AG04449 (cell line): Measurements from ENCODE around the gene BCAM.
A peak's percentile ranks its signal among the peaks of the same experiment; 100 is the strongest.

Experiments
- CTCF ChIA-PET: fragments of 350-600 bp; formaldehyde crosslinking; extraction: SDS; loops from one replicate; lab custom pipeline; 2021; ENCODE audit warnings: antibody characterized with exemption; lab: Yijun Ruan, JAX
- POLR2A ChIA-PET: fragments of 400-600, 350-600 bp; formaldehyde crosslinking; extraction: SDS; loops from one replicate; lab custom pipeline; 2020; ENCODE audit warnings: antibody characterized with exemption, inconsistent platforms; lab: Yijun Ruan, JAX
- DNase-seq: peaks from one replicate; pipeline ENCODE4 v3.0.0-alpha.2; 2010; ENCODE audit warnings: low read depth, low spot score
- H3K4me3 ChIP-seq: 2 replicates; pipeline ENCODE4 v1.5.1; 2011; ENCODE audit warnings: low read depth, mild to moderate bottlenecking, control low read depth, low read length
- CTCF ChIP-seq: IDR thresholded peaks from one replicate; pipeline ENCODE4 v1.5.1; 2011; ENCODE audit warnings: mild to moderate bottlenecking, moderate library complexity, low read length, control low read depth, inconsistent platforms; ENCODE audit not compliant: insufficient read depth; ENCODE audit errors: missing control alignments

The BCAM gene

GRCh38 chr19:44799627-44800346 is 9.1 kb upstream of the BCAM start:
- no peak overlapping the region for H3K4me3 ChIP-seq
- TF ChIP-seq CTCF, result no peak
- DNase-seq, result no peak
- ChIA-PET POLR2A (no interaction called here), CTCF (interaction anchor here (1.0 to 9.3 kb wide), 8 partner anchors 6 to 228 kb away, joined by 3 to 85 read pairs (median 10); partner anchors contain the start of gene BCAM)

DNA sequence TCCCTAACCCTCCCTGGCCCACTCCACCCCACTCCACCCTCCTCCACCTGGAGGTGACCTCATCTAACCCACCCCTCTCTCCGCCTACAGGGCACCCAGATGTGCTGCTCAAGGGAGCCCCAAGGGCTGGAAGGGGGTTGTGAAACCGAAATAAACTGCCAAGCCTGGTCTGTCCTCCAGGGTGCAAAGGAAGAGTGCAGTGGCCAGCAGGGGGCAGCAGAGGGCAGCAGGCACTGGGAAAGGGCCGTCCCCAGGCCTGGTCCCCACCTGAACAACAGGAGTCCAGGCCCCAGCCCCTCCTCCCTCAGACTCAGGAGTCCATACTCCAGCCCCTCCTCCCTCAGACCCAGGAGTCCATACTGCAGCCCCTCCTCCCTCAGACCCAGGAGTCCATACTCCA is 8.4 kb upstream of the BCAM start:
- POLR2A ChIA-PET, result no interaction called here
- CTCF ChIA-PET, result interaction anchor here (2.9 to 9.3 kb wide), 2 partner anchors 5 to 17 kb away, joined by 19 to 85 read pairs; partner anchors contain the start of gene BCAM

DNA sequence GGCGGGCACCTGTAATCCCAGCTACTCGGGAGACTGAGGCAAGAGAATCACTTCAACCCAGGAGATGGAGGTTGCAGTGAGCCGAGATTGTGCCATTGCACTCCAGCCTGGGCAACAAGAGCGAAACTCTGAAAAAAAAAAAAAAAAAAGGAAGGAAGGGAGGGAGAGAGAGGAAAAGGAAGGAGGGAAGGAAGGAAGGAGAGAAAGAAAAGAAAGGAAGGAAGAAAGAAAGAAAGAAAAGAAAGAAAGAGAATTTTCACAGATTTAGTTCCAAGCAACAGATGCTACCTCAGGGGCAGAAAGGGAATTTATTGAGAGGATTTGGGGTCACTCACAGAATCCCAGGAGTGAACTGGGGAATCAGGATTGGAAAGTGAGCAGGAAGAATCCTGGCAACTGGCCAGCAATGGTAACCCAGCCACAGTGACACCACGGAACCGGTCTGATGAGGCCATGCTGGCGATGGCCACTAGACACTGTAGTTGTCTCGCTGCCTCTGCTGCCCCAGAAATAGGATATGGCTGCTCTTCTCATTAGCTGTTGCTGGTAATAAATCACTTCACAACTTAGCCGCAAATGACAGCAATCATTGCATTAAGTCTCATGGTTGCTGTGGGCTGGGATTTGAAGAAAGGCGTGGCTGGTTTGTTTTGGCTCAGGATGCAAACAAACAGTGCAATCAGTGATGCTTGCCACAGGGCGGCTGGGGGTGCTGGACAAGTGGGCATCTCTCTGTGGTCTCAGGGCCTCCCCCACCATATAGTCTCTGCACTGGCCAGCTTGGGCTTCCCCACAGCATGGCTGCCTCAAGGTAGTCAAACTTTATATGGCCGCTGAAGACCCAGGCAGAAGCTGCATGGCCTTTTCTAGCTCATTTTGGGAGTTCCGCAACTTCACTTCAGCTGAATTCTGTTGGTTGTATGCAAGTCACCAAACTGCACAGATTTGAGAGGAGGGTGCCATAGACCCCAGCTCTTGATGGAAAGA is 5.2 kb upstream of the BCAM start:
- H3K4me3 ChIP-seq, result no peak overlapping the region
- ChIA-PET CTCF (interaction anchor here (0.6 to 8.0 kb wide), 9 partner anchors 8 to 115 kb away, joined by 3 to 85 read pairs (median 8); partner anchors contain the start of gene NECTIN2), POLR2A (no interaction called here)
- DNase-seq, result no peak
- no peak for TF ChIP-seq CTCF

More for the DNA sequence above, 8.4 kb upstream of the BCAM start:
- no peak overlapping the region for H3K4me3 ChIP-seq
- no peak for DNase-seq
- peak; percentile 100 for TF ChIP-seq CTCF

DNA sequence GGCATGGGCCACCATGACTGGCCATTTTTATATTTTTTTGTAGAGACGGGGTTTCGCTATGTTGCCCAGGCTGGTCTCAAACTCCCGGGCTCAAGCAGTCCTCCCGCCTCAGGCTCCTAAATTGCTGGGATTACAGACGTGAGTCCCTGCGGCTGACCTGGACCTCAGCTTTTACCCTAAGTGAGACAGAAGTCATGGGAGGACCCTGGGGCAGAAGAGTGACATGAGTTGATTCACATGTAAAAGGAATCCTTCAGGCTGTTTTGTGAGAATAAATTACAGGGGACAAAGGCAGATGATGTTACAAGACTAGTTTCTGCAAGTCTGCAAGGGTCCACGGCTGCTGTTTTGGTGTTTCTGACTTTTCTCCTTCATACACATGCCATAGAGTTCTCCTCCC is 2.6 kb upstream of the BCAM start:
- POLR2A ChIA-PET, result no interaction called here

DNA sequence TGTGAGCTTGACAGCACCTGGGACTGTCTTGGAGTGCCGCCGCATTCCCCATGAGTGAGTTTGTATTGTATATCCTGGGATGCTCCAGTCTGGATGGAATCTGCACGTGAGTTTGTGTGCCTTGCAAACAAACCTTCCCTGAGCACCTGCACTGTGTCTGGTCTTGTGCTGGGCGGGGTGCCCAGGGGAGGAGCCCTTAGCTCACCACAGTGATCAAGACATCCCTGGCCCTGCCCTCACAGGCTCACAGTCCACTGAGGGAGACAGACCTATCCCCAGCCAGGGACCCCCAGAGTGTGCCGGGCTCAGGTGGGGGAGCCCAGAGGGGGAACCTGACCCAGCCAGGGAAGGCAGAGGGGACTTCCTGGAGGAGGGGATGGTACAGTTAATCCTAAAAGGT is 1.7 kb upstream of the BCAM start:
- CTCF ChIA-PET, result interaction anchor here (0.8 to 8.0 kb wide), 12 partner anchors 11 to 236 kb away, joined by 3 to 85 read pairs (median 10); partner anchors contain the start of gene NECTIN2
- no peak for TF ChIP-seq CTCF

More for the DNA sequence above, 2.6 kb upstream of the BCAM start:
- TF ChIP-seq CTCF, result no peak
- no peak overlapping the region for H3K4me3 ChIP-seq
- DNase-seq, result no peak
- CTCF ChIA-PET, result interaction anchor here (1.4 to 8.0 kb wide), 6 partner anchors 10 to 83 kb away, joined by 3 to 85 read pairs (median 15); no protein-coding TSS in a partner anchor

More for the DNA sequence above, 1.7 kb upstream of the BCAM start:
- POLR2A ChIA-PET, result no interaction called here
- DNase-seq, result no peak
- H3K4me3 ChIP-seq, result no peak overlapping the region
